GM19025 (cell line): ENCODE measurements around the gene RFPL4A.

Source experiments
- ATAC-seq: cut with Tn5 transposase; IDR thresholded peaks from one replicate; pipeline ENCODE4 v1.9.1; 2021; ENCODE audit warnings: mild to moderate bottlenecking, low read depth, moderate library complexity; ENCODE audit not compliant: unreplicated experiment

RFPL4A gene

DNA sequence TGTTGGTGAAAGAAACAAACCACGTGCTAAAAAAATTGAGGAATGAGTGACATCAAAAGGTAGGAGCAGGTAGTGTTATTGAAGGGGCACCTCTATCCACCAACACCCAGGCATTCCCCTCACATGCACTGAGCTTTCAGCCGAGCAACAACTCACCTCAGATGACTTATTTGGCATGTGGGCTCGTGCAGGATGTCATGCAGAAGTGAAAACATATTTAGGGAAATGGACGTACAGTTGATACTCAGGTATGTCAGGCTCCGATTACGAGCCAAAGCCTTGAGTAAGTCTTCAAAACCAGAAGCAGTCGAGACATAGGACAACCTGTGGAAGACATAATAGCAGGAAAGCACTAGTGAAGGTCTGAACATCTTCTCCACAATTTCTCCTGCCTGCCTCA lies 42.5 kb downstream of the RFPL4A start:
- no peak for ATAC-seq

DNA sequence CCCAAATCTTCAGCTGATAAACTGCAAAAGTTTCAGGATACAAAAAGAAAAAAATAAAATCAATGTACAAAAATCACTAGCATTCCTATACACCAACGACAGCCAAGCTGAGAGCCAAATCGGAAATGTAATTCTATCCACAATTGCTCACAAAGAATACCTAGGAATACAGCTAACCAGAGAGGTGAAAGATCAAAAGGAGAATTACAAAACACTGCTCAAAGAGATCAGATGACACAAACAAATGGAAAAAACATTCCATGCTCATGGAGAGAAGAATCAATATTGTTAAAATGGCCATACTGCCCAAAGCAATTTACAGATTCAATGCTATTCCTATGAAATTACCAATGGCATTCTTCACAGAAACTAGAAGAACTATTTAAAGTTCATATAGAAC lies 43.4 kb downstream of the RFPL4A start:
- ATAC-seq: no peak

DNA sequence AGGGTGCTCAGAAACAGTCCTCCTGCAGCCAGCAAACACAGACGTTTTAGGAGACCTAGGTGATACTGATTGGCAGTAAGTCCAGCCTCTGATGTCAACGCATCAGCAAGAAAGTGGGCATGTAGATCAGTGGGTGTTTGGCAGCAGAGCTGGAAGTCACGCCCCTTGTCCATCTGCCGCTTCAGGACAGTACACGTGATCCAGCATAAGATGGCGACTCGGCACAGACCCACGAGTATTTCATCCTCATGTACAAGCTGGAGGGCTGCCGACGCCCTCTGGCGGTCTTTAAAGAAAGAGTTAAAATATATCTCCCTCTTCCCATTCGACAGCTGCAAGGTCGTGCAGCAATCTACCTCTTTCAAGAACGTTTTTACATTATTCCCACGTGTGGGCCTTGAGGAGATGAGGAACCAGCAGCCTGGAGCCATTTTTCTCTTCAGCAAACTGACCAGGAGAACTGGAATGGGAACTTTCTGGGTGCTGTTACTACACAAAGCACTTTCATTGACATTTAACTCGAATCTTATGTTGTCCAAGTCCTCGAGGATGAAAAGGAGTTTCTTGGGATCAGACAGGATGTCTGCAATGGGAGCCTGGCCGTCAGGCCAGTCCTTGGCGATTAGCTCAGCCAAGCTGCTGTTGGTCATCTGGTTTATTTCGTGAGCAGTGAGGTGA lies 50.6 kb downstream of the RFPL4A start:
- no peak for ATAC-seq

DNA sequence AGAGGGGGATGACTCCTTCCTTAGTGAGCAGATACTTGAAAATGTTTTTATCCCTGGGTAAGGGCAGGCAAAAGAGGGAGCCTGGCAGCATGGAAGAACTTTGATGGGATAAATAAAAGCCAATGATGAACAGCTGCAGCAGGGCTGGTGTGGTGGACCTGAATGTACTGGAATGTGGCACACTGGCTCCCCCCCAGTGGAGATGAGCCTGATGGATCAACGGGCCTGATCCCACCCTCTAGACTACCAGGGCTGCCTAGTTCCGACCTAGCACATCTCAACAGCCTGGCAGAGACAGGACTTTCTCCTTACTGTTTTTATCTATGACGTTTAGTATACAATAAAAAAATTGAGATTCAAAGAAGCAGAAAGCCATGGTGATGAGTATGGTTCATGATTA lies 52.4 kb downstream of the RFPL4A start:
- ATAC-seq: no peak

DNA sequence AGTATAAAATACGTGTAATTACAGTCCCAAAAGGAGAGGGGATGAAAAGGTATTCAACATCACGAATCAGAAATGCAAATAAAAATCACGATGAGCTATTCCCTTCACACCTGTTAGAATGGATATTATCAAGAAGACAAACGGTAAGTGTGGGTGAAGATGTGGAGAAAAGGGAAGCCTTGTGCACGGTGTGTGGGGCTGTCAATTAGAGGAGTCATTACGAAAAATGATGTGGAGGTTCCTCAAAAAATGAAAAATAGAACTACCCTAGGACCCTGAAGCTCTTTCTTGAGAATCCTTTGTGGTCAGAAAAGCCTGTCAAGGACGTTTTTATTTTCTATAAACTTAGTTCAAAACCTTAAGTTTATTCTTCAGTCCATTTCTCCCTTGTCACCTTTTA lies 53.6 kb downstream of the RFPL4A start:
- ATAC-seq: no peak
